Measurements from ENCODE around the gene ARHGAP6. TPM values are rescaled to one million over a fixed set of nuclear protein-coding genes. Genes with fewer than 3 reads are reported as not detected.

The ARHGAP6 gene
- total and polyA plus RNA-seq, 2 of the 4 experiments (the other 2 are of a cell fraction): 1.4 to 1.8 TPM

GRCh38 chrX:11504234-11504633 is 161.5 kb downstream of the ARHGAP6 start:
- no CpG with 5 or more reads among the region's 2 CpGs for WGBS, 2 experiments (ENCODE audit: extremely low coverage in 2 of 2, insufficient read length in 1 of 2)
- H3K4me3 ChIP-seq (ENCODE audit: insufficient read depth, low read depth, low read length): no peak overlapping the region
- no peak overlapping the region for H4K8ac ChIP-seq (ENCODE audit: low read depth in 2 of 2, low read length in 2 of 2)
- ChIA-PET CTCF (no interaction called here), POLR2A (ENCODE audit: unreplicated experiment) (no interaction called here)
- H3K9me3 ChIP-seq (ENCODE audit: control insufficient read depth, insufficient read depth, low read length): 0 out of 2 replicates have a peak, but pooled peaks cover 1% of the 10 kb centered on the region
- H4K91ac ChIP-seq (ENCODE audit: insufficient read depth, low read depth, low read length): no peak overlapping the region
- no peak overlapping the region for H3K4me2 ChIP-seq (ENCODE audit: low read depth, low read length)
- H3K27me3 ChIP-seq (ENCODE audit: control insufficient read depth, insufficient read depth, low read length): no peaks in the 10 kb centered on the region
- no peak overlapping the region for H2BK15ac ChIP-seq (ENCODE audit: low read depth, low read length)
- no peak overlapping the region for H2AFZ ChIP-seq (replicated peaks; ENCODE audit: low read length, poor library complexity)
- no peak overlapping the region for H3K27ac ChIP-seq (ENCODE audit: insufficient read depth, low read length)
- H2AK5ac ChIP-seq (ENCODE audit: low read depth, low read length): no peak overlapping the region
- in situ Hi-C loops (cut with MboI; ENCODE audit: low sequenced_read_pairs): no loop called here
- no peak overlapping the region for H3K18ac ChIP-seq (ENCODE audit: low read depth, low read length)
- no peak overlapping the region for H2AK9ac ChIP-seq (replicated peaks; ENCODE audit: low read depth, low read length, poor library complexity)
- BruUV-seq (replicated peaks): no TSS peak
- H3K79me1 ChIP-seq (ENCODE audit: low read depth in 1 of 2, low read length in 2 of 2): no peaks in the 10 kb centered on the region
- no peak for DNase-seq
- H2BK20ac ChIP-seq (ENCODE audit: low read depth, low read length): no peak overlapping the region
- ATAC-seq (ENCODE audit: low read depth): no peak
- H3K9me1 ChIP-seq (ENCODE audit: insufficient read depth, low read length): no peaks in the 10 kb centered on the region
- no peak overlapping the region for H3K23ac ChIP-seq (ENCODE audit: low read depth, low read length)
- H3K14ac ChIP-seq (replicated peaks; ENCODE audit: low read depth, low read length): no peak overlapping the region
- dilution Hi-C loops (cut with HindIII; ENCODE audit: low sequenced_read_pairs, unreplicated experiment): no loop called here
- no peaks in the 10 kb centered on the region; the same call in 1 of the 2 replicates for H3K4me1 ChIP-seq (ENCODE audit: control insufficient read depth, insufficient read depth, low read length)
- TF ChIP-seq MAZ (IDR thresholded peaks at IDR 0.05; ENCODE audit: borderline replicate concordance, low read depth, low read length) (no peak), POLR2A (IDR thresholded peaks at IDR 0.05; ENCODE audit: low read depth, low read length) (no peak), RFX5 (IDR thresholded peaks at IDR 0.05; ENCODE audit: low read depth, low read length) (no peak), BHLHE40 (IDR thresholded peaks at IDR 0.05; ENCODE audit: low read depth, low read length) (no peak), FOS (IDR thresholded peaks at IDR 0.05; ENCODE audit: low read depth, low read length) (no peak), MXI1 (IDR thresholded peaks at IDR 0.05; ENCODE audit: borderline replicate concordance, low read depth, low read length) (no peak), RCOR1 (IDR thresholded peaks at IDR 0.05; ENCODE audit: insufficient replicate concordance, low read length) (no peak), SMC3 (IDR thresholded peaks at IDR 0.05; ENCODE audit: low read depth, low read length) (no peak), CEBPB (IDR thresholded peaks at IDR 0.05; ENCODE audit: low read depth, low read length) (no peak), CHD1 (IDR thresholded peaks at IDR 0.05; ENCODE audit: low read depth, low read length) (no peak), NFE2L2 (IDR thresholded peaks at IDR 0.05; ENCODE audit: low read depth, low read length) (no peak), ELK1 (IDR thresholded peaks at IDR 0.05; ENCODE audit: borderline replicate concordance, low read depth, low read length) (no peak), RAD21 (IDR thresholded peaks at IDR 0.05; ENCODE audit: low read length) (no peak), USF2 (IDR thresholded peaks at IDR 0.05; ENCODE audit: low read depth, low read length) (no peak), MAFK (IDR thresholded peaks at IDR 0.05; ENCODE audit: low read depth, low read length) (no peak)
- TF ChIP-seq, protein P1, sequence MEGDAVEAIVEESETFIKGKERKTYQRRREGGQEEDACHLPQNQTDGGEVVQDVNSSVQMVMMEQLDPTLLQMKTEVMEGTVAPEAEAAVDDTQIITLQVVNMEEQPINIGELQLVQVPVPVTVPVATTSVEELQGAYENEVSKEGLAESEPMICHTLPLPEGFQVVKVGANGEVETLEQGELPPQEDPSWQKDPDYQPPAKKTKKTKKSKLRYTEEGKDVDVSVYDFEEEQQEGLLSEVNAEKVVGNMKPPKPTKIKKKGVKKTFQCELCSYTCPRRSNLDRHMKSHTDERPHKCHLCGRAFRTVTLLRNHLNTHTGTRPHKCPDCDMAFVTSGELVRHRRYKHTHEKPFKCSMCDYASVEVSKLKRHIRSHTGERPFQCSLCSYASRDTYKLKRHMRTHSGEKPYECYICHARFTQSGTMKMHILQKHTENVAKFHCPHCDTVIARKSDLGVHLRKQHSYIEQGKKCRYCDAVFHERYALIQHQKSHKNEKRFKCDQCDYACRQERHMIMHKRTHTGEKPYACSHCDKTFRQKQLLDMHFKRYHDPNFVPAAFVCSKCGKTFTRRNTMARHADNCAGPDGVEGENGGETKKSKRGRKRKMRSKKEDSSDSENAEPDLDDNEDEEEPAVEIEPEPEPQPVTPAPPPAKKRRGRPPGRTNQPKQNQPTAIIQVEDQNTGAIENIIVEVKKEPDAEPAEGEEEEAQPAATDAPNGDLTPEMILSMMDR (conservative IDR thresholded peaks at IDR 0.05; ENCODE audit: low read depth, low read length): no peak
- H3K36me3 ChIP-seq (ENCODE audit: control insufficient read depth, insufficient read depth, low read length): no peaks in the 10 kb centered on the region
- no peak overlapping the region for H3K4ac ChIP-seq (ENCODE audit: low read depth, low read length)
- no peak overlapping the region for H2BK120ac ChIP-seq (ENCODE audit: low read depth, low read length)
- no peak overlapping the region for H2BK5ac ChIP-seq (ENCODE audit: low read depth, low read length, poor library complexity, severe bottlenecking)
- H4K20me1 ChIP-seq (ENCODE audit: insufficient read depth, low read length): no peaks in the 10 kb centered on the region
- intact Hi-C loops (cut with micrococcal nuclease): no loop called here
- no peak overlapping the region for H3K56ac ChIP-seq (ENCODE audit: extremely low read depth, insufficient read depth, low read length)
- H3K9ac ChIP-seq (ENCODE audit: low read depth, low read length): no peak overlapping the region
- H4K5ac ChIP-seq (ENCODE audit: low read depth, low read length): no peak overlapping the region
